Naive thymus-derived CD8-positive, alpha-beta T cell (primary cell): ENCODE measurements around the gene SLCO2A1. TPM values are rescaled to one million over a fixed set of nuclear protein-coding genes. Genes with fewer than 3 reads are reported as not detected.

ENCODE experiments used
- ATAC-seq, 2 donors: fragments of 150-1000 bp; cut with Tn5 transposase in 1 of 2; sonication (Bioruptor Pico), chemical (Tn5 transposase) in 1 of 2; 1 replicate in 1 of 2; 2 replicates in 1 of 2; pipeline ENCODE4 v1.10.0; 2021; ENCODE audit warnings: mild to moderate bottlenecking in 2 of 2, moderate library complexity in 2 of 2
- POLR2A ChIA-PET: fragments of 350-600 bp; sonication (Branson Sonifier 250); formaldehyde crosslinking; loops from one replicate; lab custom pipeline; 2021; ENCODE audit warnings: antibody characterized with exemption; lab: Charles Lee
- DNase-seq, 10 donors: peaks; one replicate each; pipeline versions ENCODE4 v3.0.0 to v3.0.0-alpha.2; 2020 to 2022
- H3K27ac Mint-ChIP-seq, 10 donors: one replicate each; pipeline ENCODE4 v1.8.0; 2020 to 2022; ENCODE audit warnings: mild to moderate bottlenecking in 10 of 10, mixed read lengths in 10 of 10, moderate library complexity in 4 of 10, inconsistent platforms in 1 of 10
- H3K27me3 Mint-ChIP-seq, 5 donors: one replicate each; pipeline ENCODE4 v1.8.0; 2021 to 2022; ENCODE audit warnings: mixed read lengths in 5 of 5
- H3K36me3 Mint-ChIP-seq, 3 donors: one replicate each; pipeline ENCODE4 v1.8.0; 2020 to 2022; ENCODE audit warnings: mixed read lengths in 3 of 3, mild to moderate bottlenecking in 2 of 3, inconsistent platforms in 1 of 3
- H3K4me1 Mint-ChIP-seq, 4 donors: one replicate each; pipeline ENCODE4 v1.8.0; 2021 to 2022; ENCODE audit warnings: mixed read lengths in 4 of 4
- H3K4me3 Mint-ChIP-seq, 10 donors: one replicate each; pipeline ENCODE4 v1.8.0; 2020 to 2022; ENCODE audit warnings: mild to moderate bottlenecking in 10 of 10, mixed read lengths in 10 of 10, moderate library complexity in 6 of 10, inconsistent platforms in 1 of 10
- H3K9me3 Mint-ChIP-seq, 9 donors: one replicate each; pipeline ENCODE4 v1.8.0; 2020 to 2022; ENCODE audit warnings: mixed read lengths in 9 of 9, mild to moderate bottlenecking in 3 of 9, inconsistent platforms in 1 of 9, moderate library complexity in 1 of 9
- polyA plus RNA-seq, 3 donors: library from polyadenylated mRNA; unstranded; fragments of 300-500 nt; fragmentation: Illumina TruSeq; gene quantifications; one replicate each; pipeline ENCODE4 v1.2.3, GENCODE V29; 2021
- total RNA-seq, 8 experiments: library from RNA in 2 of 8; stranded (reverse) in 2 of 8; gene quantifications; one replicate each; pipeline ENCODE4 v1.2.3 and lab custom pipeline; 2021 to 2026

SLCO2A1 gene
- total and polyA plus RNA-seq, 5 experiments from 2014 or later = not detected

DNA sequence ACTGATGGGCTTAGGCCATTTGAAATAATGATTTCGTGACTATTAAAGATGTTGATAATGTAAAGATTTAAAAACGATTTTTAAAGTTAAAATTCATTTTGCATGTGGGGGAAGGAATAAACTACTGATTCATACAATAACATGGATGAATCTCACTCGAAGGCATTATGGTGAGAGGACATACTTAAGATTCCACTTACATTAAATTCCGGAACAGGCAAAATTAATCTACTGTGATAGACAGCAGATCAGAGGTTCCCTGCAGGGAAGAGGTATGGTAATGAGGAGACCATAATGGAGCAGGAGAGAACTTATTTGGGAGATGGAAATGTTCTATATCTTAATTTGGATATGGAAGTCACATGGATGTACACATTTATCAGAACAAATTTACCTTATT, 105.7 kb downstream of the SLCO2A1 start:
- H3K4me1 Mint-ChIP-seq = peaks cover 6 to 11% (median 9%) of the 10 kb centered on the region in 4 donors

DNA sequence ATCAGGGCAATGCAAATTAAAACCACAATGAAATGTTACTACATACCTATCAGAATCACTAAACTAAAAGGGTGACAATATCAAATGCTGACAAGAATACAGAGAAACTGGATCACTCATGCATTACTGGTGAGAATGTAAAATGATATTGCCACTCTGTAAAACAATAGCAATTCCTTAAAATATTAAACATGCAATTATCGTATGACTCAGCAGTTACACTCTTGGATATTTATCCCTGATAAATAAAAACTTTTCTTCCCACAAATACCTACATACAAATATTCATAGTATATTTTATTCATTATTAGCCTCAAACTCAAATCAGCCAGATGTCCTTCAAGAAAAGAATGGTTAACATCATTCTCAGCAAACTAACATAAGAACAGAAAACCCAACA, 108.1 kb downstream of the SLCO2A1 start:
- peaks cover 0 to 7% (median 0%) of the 10 kb centered on the region in 9 donors for H3K9me3 Mint-ChIP-seq
- H3K4me3 Mint-ChIP-seq = no peak overlapping the region
- POLR2A ChIA-PET = no interaction called here

More for the DNA sequence above, 105.7 kb downstream of the SLCO2A1 start:
- no peak overlapping the region for H3K4me3 Mint-ChIP-seq
- H3K27me3 Mint-ChIP-seq = peaks cover 4 to 17% (median 10%) of the 10 kb centered on the region in 5 donors
- POLR2A ChIA-PET = no interaction called here
- H3K27ac Mint-ChIP-seq = no peak overlapping the region
- DNase-seq (no peak), ATAC-seq (no peak)
- no peaks in the 10 kb centered on the region for H3K36me3 Mint-ChIP-seq
- H3K9me3 Mint-ChIP-seq = no peaks in the 10 kb centered on the region

DNA sequence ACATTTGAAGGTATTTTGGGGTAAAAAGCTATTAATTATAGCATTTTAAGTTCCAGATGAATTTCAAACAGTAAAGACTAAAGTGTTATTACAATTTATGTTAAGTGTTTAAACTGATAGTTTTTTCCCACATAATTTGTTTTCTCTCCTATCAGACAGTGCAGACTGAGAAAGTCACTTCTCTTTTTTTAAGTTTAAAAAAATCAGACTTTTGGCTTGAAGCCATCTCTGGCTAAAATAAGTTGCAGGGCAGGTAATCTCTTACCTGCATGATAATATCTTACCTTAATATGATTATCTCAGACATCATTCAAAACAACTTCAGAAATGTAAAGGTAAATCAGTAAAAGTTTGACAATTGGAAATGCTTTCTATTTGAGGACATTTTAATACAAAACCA, 112.6 kb downstream of the SLCO2A1 start:
- Mint-ChIP-seq H3K4me1 (no peaks in the 10 kb centered on the region), H3K36me3 (peaks cover 0 to 3% (median 0%) of the 10 kb centered on the region in 3 donors), H3K4me3 (no peak overlapping the region), H3K9me3 (peaks cover 0 to 7% (median 0%) of the 10 kb centered on the region in 9 donors), H3K27me3 (peaks cover 10 to 34% (median 26%) of the 10 kb centered on the region in 5 donors), H3K27ac (no peak overlapping the region)
- POLR2A ChIA-PET = no interaction called here
- DNase-seq (no peak), ATAC-seq (no peak)

More for the DNA sequence above, 108.1 kb downstream of the SLCO2A1 start:
- H3K36me3 Mint-ChIP-seq = peaks cover 0 to 3% (median 0%) of the 10 kb centered on the region in 3 donors
- peaks cover 7 to 22% (median 17%) of the 10 kb centered on the region in 5 donors for H3K27me3 Mint-ChIP-seq
- peak overlapping the region in 1 of 10 donors; percentile 10 for H3K27ac Mint-ChIP-seq
- DNase-seq = no peak
- H3K4me1 Mint-ChIP-seq = peaks cover 0 to 2% (median 1%) of the 10 kb centered on the region in 4 donors
- ATAC-seq = no peak

DNA sequence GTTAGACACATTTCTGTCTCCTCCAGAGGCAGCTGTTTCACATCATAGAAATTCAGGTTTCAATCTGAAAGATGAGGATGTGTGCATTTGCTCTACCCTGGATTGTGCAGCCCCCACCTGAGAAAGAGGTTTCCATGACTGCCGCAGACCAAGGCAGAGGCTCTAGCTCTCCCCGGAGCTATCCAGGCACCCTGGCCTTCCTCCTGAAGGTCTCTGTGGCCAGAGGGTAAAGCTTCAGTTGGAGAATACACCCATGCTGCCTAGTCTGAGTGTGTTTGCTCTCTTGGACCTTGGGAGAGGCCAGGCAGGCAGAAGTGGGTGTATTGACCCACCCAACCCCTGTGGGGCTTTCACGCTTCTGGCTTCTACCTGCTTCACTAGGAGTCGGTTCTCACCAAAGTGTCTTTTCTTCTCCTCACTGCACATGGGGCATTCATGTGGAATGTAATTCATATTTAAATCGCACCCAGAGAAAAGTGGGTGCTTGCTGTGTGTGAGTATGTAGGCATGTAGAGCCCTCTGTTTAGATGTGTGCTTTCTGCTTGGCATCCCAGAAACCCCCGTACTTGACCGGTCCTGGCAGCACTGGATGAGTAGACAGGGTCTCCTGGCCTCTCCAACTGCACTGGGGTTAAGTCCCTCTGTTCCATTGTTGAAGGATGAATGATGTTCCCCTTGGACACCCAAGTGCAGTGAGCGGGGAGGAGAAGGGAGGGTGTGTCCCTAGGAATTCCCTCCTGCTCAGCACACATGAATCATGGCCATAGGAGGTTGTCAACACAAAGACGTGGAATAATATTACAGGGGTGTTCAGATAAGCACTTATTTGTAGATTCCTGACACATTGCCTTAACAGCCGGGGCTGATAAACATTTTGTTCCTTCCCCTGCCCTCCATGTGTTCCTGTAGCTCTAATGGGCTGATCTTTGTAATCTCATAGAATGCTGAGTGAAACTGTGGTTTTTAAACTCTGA, 113.8 kb downstream of the SLCO2A1 start:
- POLR2A ChIA-PET = no interaction called here
- H3K4me3 Mint-ChIP-seq = no peak overlapping the region
- peaks cover 0 to 7% (median 0%) of the 10 kb centered on the region in 9 donors for H3K9me3 Mint-ChIP-seq
- peaks cover 0 to 3% (median 0%) of the 10 kb centered on the region in 3 donors for H3K36me3 Mint-ChIP-seq
- no peaks in the 10 kb centered on the region for H3K4me1 Mint-ChIP-seq
- H3K27me3 Mint-ChIP-seq = peaks cover 10 to 34% (median 26%) of the 10 kb centered on the region in 5 donors
- ATAC-seq (no peak), DNase-seq (no peak)
- peak overlapping the region in 1 of 10 donors; percentile 46 for H3K27ac Mint-ChIP-seq

DNA sequence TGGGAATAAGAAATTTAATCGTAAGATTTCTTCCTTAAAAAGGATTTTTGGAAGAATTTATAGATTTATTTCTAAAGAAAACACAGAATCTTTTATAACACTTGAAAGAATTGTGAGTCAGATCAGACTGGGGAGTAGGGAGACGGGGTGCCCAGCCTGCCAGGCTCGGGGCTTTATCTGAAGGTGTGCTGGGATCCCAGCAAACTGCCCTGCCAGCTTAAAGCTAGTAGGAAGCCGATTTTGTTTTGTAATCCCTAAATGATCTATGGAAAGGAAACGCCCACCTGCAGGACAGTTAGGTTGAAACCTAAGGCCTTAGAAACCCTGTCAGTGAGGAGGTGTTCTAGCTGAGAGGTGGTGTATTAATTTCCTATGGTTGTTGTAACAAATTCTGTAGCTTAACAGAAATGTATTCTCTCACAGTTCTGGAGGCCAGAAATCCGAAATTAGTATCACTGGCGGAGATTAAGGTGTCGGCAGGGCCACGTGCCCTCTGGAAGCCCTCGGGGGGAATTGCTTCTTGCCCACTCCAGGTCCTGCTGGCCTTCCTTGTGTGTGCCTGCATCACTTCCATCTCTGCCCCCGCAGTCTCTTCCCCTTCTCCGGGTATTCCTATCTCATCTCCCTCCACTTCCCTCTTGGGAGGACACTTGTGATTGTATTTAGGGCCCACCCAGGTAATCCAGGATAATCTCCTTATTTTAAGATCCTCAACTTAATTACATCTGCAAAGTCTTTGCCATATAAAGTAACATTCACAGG, 114.7 kb downstream of the SLCO2A1 start:
- POLR2A ChIA-PET = no interaction called here
- ATAC-seq = no peak
- Mint-ChIP-seq H3K36me3 (peaks cover 0 to 3% (median 0%) of the 10 kb centered on the region in 3 donors), H3K9me3 (peaks cover 0 to 7% (median 0%) of the 10 kb centered on the region in 9 donors), H3K4me1 (no peaks in the 10 kb centered on the region), H3K4me3 (no peak overlapping the region), H3K27me3 (peaks cover 11 to 38% (median 24%) of the 10 kb centered on the region in 5 donors), H3K27ac (no peak overlapping the region)
- no peak for DNase-seq

DNA sequence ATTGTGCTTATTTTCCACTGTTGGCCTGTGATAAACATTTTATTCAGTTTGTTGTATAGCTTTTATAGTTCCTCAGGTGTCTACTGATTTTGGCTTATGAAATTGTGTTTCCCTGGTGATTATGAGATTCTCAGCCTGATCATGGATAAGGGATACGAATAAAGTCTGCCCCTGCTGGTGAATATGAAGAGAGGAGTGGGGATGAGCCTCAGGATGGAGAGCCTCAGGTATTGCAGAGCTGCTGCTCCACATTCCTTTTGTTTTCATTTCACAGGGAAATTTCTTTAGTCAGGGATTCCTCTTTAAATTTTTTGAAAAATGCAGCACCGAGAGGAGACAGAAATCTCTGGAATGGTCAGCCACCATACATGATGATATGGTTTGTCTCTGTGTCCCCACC, 119.3 kb downstream of the SLCO2A1 start:
- H3K9me3 Mint-ChIP-seq = no peaks in the 10 kb centered on the region
- H3K27ac Mint-ChIP-seq = no peak overlapping the region
- peaks cover 4 to 34% (median 16%) of the 10 kb centered on the region in 5 donors for H3K27me3 Mint-ChIP-seq
- ATAC-seq (no peak), DNase-seq (no peak)
- POLR2A ChIA-PET = no interaction called here
- no peak overlapping the region for H3K4me3 Mint-ChIP-seq
- no peaks in the 10 kb centered on the region for H3K4me1 Mint-ChIP-seq
- peaks cover 0 to 4% (median 0%) of the 10 kb centered on the region in 3 donors for H3K36me3 Mint-ChIP-seq

DNA sequence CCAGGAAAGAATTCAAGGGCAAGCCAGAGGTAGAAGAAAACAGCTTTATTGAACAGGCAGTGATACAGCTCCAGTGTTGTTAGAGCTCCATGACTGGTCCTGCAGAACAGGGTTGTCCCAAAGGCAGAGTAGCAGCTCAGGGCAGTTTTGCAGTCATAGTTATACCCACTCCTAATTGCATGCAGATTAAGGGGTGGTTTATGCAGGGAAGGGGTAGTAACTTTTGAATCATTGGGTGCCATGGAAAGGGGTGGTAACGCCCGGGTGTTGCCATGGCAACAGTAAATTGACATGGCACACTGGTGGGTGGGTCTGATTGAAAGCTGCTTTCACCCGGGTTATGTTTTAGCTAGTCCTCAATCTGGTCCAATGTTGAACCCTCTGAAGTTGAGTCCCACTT, 124.3 kb downstream of the SLCO2A1 start:
- no peak for ATAC-seq
- no peak overlapping the region for H3K27ac Mint-ChIP-seq
- peaks cover 0 to 8% (median 0%) of the 10 kb centered on the region in 9 donors for H3K9me3 Mint-ChIP-seq
- H3K27me3 Mint-ChIP-seq = peaks cover 6 to 37% (median 12%) of the 10 kb centered on the region in 5 donors
- H3K4me3 Mint-ChIP-seq = no peak overlapping the region
- POLR2A ChIA-PET = no interaction called here
- no peak for DNase-seq
- H3K4me1 Mint-ChIP-seq = no peaks in the 10 kb centered on the region
- H3K36me3 Mint-ChIP-seq = peaks cover 0 to 4% (median 0%) of the 10 kb centered on the region in 3 donors

DNA sequence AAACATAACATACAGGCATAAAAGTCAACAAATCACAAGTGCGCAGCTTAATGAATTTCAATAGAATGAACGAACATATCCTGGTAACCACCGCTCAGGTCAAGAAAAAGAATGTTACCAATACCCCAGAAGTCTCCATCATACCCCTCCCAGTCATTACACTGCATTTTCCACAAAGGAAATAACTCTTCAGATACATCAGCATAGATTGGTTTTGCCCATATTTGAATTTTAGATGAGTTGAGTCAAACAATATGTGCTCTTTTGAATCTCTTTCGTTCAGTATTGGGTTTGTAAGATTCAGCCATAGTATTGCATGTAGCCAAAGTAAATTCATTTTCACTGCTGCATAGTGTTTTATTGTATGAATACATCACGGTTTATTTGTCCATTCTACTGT, 127.9 kb downstream of the SLCO2A1 start:
- H3K4me1 Mint-ChIP-seq = peaks cover 0 to 1% (median under 1%) of the 10 kb centered on the region in 4 donors
- DNase-seq (no peak), ATAC-seq (no peak)
- no peak overlapping the region for H3K27ac Mint-ChIP-seq
- POLR2A ChIA-PET = no interaction called here
- H3K9me3 Mint-ChIP-seq = peaks cover 0 to 8% (median 0%) of the 10 kb centered on the region in 9 donors
- H3K36me3 Mint-ChIP-seq = peaks cover 0 to 4% (median 0%) of the 10 kb centered on the region in 3 donors
- H3K4me3 Mint-ChIP-seq = no peak overlapping the region
- H3K27me3 Mint-ChIP-seq = peaks cover 12 to 32% (median 17%) of the 10 kb centered on the region in 5 donors

DNA sequence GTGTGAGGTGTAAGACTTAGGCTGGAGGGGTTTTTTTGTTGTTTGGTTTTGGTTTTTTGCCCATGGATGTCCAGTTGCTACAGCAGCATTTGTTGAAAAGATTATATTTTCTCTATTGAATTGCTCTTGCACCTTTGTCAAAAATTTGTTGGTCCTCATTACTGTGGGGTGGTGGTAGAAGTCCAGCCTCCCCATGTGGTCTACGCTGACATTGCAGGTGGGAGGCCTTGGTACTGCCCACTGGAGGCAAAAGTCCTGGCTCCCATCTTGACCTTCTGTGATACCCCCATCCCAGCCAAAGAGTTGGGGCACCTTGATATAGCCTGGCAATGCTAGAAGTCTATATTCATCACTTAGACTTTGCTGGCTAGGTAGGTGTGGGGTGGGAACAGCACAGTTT, 128.6 kb downstream of the SLCO2A1 start:
- peaks cover 0 to 8% (median 0%) of the 10 kb centered on the region in 9 donors for H3K9me3 Mint-ChIP-seq
- H3K36me3 Mint-ChIP-seq = peaks cover 0 to 2% (median 0%) of the 10 kb centered on the region in 3 donors
- H3K4me3 Mint-ChIP-seq = no peak overlapping the region
- H3K27ac Mint-ChIP-seq = no peak overlapping the region
- peaks cover 14 to 36% (median 23%) of the 10 kb centered on the region in 5 donors for H3K27me3 Mint-ChIP-seq
- DNase-seq (no peak), ATAC-seq (no peak)
- POLR2A ChIA-PET = no interaction called here
- H3K4me1 Mint-ChIP-seq = peaks cover 0 to 8% (median 2%) of the 10 kb centered on the region in 4 donors

DNA sequence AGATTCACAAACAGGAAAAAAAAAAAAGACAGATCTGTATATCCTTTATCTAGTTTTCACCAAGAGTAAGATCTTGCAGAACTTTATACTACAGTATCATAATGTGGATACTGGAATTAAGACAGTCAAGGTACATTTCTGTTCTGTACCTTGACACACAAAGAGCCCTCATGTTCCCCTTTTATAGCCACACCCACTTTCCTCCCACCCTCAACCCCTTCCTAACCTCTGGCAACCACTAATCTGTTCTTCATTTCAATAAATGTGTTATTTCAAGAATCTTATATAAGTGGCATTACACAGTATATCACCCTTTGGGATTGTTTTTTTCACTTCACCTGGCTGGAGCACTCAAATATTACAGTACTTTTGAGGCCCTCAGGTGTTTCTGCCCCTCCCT, 130.4 kb downstream of the SLCO2A1 start:
- no peaks in the 10 kb centered on the region for H3K36me3 Mint-ChIP-seq
- DNase-seq (no peak), ATAC-seq (no peak)
- peaks cover 1 to 13% (median 4%) of the 10 kb centered on the region in 4 donors for H3K4me1 Mint-ChIP-seq
- POLR2A ChIA-PET = no interaction called here
- H3K27me3 Mint-ChIP-seq = peaks cover 13 to 31% (median 25%) of the 10 kb centered on the region in 5 donors
- H3K9me3 Mint-ChIP-seq = peaks cover 0 to 8% (median 0%) of the 10 kb centered on the region in 9 donors
- no peak overlapping the region for H3K27ac Mint-ChIP-seq
- no peak overlapping the region for H3K4me3 Mint-ChIP-seq

DNA sequence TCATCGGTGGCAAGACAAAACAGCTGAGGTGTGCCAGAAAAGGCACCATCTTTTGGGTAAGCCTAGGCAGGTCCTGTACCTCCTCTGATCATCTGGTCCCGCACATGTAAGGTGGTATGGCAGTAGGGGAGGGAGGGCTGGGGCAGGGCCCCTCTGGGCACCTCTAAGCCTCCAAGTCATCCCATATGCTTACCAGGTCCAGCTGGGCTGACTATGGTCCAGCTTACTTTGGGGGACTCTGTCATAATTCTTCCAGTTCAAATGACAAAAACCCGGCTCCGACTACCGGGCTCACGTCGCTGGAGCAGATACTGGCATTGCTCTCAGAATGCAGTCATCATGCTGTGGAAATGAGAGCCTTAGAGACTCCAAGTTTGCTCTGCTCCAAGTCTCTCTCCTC, 132.2 kb downstream of the SLCO2A1 start:
- POLR2A ChIA-PET = no interaction called here

DNA sequence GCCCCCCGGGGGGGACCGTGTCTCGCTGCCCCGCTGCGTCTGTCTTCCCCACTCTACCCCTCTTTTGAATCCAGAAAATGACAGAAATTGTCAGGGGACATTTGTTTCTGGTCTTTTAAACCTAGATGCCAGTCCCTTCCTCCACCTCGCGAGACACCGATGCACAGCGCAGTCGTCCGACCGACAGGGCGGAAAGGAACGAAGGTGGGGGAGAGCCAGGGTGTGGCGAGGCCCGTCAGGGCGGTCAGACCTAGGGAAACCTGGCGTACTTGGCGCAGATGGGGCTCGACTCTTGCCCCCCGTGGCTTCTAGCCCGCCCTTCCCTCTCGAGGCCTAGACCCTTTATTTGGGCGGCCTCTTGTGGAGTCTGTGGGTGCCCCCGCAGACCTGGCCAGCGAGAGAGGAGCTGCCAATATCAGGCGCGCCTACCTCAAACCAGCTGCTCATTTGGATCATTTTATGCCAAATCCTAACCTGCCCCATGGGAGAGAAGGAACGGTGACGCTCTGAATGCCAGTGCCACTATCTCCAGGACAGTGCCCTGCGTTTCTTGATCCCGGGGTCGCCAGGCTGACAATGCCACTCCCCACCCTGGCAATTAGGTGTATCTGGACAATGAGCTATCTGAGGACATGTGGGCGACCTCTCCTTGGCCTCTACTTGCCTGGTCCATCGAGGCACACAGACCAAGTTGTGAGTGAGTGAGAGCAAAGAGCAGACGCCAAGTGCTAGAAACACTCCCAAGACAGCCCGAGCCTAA, 133.5 kb downstream of the SLCO2A1 start:
- POLR2A ChIA-PET = no interaction called here
- peaks cover 21 to 59% (median 35%) of the 10 kb centered on the region in 5 donors for H3K27me3 Mint-ChIP-seq
- no peaks in the 10 kb centered on the region for H3K36me3 Mint-ChIP-seq
- H3K27ac Mint-ChIP-seq = no peak overlapping the region
- H3K4me1 Mint-ChIP-seq = peaks cover 3 to 15% (median 6%) of the 10 kb centered on the region in 4 donors
- ATAC-seq (no peak), DNase-seq (no peak)
- H3K4me3 Mint-ChIP-seq = peak overlapping the region in 7 of 10 donors; percentile 38 to 67 (median 55)
- H3K9me3 Mint-ChIP-seq = no peaks in the 10 kb centered on the region

More for the DNA sequence above, 132.2 kb downstream of the SLCO2A1 start:
- no peak for DNase-seq
- Mint-ChIP-seq H3K9me3 (no peaks in the 10 kb centered on the region), H3K27me3 (peaks cover 13 to 48% (median 36%) of the 10 kb centered on the region in 5 donors), H3K4me3 (peak overlapping the region in 2 of 10 donors; percentile 57 to 67), H3K4me1 (peaks cover 1 to 15% (median 6%) of the 10 kb centered on the region in 4 donors), H3K36me3 (no peaks in the 10 kb centered on the region), H3K27ac (no peak overlapping the region)
- no peak for ATAC-seq
